NCI-H1694 (cell line): Measurements from ENCODE around the gene GFM2.
"Not testable (repeated sequence)": the region's sequence is repeated elsewhere in the genome, so short reads cannot be mapped to it uniquely, and the experiment has no call there.

ENCODE experiments used
- DNase-seq: peaks from one replicate; lab custom pipeline; 2025; lab: John Stamatoyannopoulos, UW

GFM2 gene, protein sequence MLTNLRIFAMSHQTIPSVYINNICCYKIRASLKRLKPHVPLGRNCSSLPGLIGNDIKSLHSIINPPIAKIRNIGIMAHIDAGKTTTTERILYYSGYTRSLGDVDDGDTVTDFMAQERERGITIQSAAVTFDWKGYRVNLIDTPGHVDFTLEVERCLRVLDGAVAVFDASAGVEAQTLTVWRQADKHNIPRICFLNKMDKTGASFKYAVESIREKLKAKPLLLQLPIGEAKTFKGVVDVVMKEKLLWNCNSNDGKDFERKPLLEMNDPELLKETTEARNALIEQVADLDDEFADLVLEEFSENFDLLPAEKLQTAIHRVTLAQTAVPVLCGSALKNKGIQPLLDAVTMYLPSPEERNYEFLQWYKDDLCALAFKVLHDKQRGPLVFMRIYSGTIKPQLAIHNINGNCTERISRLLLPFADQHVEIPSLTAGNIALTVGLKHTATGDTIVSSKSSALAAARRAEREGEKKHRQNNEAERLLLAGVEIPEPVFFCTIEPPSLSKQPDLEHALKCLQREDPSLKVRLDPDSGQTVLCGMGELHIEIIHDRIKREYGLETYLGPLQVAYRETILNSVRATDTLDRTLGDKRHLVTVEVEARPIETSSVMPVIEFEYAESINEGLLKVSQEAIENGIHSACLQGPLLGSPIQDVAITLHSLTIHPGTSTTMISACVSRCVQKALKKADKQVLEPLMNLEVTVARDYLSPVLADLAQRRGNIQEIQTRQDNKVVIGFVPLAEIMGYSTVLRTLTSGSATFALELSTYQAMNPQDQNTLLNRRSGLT

DNA sequence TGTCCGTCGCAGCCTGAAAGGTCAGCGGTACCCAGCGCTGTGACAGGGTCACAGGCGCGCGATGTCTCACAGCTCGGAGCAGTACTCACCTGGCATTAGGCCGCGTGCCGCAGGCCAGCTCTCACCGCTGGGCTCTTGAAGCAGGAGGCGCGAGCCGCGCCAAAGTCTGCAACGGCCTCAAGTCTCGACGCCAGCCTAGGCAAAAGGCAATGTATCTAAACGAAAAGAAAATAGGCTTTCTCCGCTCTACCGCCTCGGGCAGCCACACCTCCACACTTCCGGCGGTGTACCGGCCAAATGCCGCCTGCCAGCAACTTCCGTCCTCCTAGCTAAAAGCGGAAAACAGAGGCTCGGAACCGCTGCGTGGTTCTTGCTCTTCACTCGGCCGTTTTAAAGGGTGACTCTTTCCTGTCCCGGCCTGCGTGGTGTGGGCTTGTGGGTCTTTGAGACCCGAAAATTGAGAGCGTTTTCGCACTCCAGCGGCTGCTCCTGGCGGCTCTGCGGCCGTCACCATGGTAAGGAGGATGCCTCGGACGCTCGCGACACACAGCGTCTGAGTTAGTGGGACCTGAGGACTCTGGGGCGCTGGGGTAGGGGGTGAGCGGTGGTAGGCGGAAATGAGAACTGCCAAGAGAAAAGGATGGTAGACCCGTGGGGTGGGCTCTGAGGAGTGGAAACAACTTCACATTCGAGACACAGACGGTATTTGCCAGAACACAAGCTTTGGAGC lies at the start of gene GFM2, which contains the start of gene NSA2:
Gene GFM2, minus strand, starts transcription at position 269 of the 730 bp plus-strand sequence. CDS start 3,375 bp downstream, outside the sequence.
Gene NSA2, plus strand, starts transcription at position 401 of the 730 bp plus-strand sequence. Its CDS starts 112 bp downstream, at position 513.
- DNase-seq, result peak; percentile 86

GRCh38 chr5:74810915-74811314 lies 44.0 kb upstream of the GFM2 start:
- no peak for DNase-seq

GRCh38 chr5:74801941-74802340 lies 35.0 kb upstream of the GFM2 start:
- no peak for DNase-seq

- no peak for DNase-seq
Measured at GRCh38 chr5:74801197-74801596, 34.3 kb upstream of the GFM2 start.

DNA sequence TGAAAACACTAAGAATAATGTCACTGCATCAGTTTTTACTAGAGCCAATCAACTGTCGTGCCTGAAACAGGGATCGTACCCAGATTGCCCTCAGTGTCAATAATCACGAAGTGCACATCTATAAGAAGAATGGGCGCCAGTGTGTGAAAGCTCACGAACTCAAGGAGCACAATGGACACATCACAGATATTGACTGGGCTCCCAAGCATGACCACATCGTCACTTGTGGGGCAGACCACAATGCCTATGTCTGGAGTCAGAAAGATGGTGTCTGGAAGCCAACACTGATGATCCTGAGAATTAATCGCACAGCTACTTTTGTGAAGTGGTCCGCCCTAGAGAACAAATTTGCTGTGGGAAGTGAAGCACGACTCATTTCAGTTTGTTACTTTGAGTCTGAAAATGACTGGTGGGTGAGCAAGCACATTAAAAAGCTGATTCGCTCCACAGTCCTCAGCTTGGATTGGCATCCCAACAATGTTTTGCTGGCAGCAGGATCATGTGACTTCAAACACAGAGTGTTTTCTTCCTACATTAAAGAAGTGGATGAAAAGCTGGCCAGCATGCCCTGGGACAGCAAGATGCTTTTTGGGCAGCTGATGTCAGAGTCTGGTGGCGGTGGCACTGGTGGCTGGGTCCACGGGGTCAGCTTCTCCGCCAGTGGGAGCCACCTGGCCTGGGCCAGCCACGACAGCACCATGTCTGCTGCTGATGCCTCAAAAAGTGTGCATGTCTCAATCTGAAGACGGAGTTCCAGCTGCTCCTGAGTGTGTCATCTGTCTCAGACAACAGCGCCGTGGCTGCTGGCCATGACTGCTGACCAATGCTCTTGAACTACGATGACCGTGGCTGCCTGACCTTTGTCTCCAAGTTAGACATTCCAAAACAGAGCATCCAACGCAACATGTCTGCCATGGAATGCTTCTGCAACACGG lies 32.3 kb upstream of the GFM2 start:
- no peak for DNase-seq

DNA sequence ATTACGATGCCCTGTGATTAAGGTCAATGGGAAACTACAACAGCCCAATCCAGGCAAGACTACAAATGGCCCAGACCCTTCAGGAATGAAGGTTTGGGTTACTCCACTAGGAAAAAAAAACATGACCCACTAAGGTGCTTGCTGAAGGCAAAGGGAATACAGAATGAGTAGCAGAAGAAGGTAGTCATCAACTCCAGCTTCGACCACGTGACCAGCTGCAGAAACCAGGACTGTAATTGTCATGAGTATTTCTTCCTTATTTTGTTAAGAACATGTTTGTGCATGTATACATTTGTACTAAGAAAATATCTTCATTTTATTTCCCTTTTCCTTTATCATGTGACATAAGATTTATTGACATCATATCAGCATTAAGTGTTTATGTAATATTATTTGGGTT lies 24.8 kb upstream of the GFM2 start:
- DNase-seq, result not testable (repeated sequence)

DNA sequence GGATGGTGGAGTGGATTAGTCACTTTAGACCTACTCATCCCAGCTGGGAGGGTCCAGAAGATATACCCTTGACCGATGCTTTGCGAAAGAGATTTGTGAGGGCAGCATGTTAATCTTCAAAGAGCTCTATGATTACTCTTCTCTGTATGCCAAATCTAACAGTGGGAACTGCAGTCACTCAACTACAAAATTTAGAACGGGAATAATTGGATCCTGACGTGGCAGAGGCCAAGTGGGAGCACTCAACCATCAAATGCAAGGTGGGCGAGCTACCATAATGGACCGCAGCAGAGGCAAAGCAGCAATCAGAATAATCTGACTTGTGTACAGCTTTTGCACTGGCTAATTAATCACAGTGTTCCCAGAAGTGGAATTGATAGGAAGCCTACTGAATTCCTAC lies 20.5 kb upstream of the GFM2 start:
- DNase-seq, result no peak

DNA sequence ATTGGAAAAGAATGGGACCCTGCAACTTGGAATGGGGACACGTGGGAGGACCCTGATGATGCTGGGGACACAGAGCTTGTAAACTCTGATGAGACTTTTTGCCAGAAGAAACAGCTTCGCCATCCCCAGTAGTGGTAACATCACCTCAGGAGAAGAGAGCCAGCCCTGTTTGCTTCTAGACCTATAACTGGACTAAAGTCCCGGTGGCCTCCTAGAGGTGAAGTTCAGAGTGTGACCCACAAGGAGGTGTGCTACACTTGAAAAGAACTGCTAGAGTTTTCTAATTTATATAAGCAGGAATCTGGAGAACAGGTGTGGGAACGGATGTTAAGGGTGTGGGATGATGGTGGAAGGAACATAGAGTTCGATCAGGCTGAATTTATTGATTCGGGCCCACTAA lies 19.9 kb upstream of the GFM2 start:
- no peak for DNase-seq

DNA sequence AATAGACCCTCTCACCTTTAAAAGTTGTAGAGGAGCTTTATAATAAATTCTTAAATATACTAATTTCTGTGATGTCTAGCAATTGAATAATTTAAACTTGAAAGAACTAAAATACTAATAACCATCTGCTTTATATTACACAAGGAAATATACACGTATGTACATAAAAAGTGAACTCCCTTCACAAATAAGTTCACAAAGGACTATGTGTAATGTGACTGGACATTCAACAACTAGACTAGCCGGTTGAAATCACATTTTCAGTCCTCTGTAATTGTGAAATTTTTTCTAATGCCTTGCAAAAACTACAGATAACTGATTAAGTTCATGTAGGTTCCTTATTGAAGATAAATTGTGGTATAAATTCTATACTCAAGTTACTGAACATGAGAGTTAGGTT lies 11.7 kb upstream of the GFM2 start:
- no peak for DNase-seq

- DNase-seq, result no peak
Measured at GRCh38 chr5:74772359-74772758, 5.4 kb upstream of the GFM2 start.

- DNase-seq, result no peak
Measured at GRCh38 chr5:74767579-74767913, 629 bp upstream of the GFM2 start.

DNA sequence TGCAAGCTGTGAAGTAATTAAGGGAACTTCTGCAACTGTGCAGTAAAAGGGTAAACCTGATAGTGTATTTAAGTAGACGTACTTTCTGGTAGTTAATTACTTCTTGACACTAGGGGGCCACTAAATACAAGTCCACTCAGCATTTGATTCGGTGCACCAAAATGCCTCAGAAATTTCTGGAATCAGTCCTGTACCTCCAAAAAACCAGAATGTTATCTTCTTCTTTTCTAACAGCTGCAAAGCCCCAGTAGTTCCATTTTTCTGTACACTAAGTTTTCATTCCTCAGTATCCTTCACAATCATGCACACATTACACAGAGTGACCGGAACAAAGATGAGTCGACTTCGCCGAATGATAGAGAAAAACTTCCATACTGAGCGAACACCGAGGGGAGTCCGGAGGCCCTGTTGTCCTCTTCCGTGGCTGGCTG lies 484 bp downstream of the GFM2 start:
- no peak for DNase-seq

DNA sequence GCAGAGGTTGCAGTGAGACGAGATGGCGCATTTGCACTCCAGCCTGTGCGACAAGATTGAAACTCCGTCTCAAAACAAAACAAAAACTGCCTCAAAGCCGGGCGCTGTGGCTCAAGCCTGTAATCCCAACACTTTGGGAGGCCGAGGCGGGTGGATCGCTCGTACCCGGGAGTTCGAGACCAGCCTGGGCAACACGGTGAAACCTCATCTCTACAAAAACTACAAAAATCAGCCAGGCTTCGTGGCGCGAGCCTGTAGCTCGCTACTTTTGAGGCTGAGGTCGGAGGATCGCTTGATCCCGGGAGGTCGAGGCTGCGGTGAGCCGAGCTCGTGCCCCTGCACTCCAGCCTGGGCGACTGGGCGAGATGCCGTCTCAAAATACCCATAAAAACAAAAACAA lies 988 bp downstream of the GFM2 start:
- no peak for DNase-seq

GRCh38 chr5:74765201-74765600 lies 1.7 kb downstream of the GFM2 start:
- no peak for DNase-seq

DNA sequence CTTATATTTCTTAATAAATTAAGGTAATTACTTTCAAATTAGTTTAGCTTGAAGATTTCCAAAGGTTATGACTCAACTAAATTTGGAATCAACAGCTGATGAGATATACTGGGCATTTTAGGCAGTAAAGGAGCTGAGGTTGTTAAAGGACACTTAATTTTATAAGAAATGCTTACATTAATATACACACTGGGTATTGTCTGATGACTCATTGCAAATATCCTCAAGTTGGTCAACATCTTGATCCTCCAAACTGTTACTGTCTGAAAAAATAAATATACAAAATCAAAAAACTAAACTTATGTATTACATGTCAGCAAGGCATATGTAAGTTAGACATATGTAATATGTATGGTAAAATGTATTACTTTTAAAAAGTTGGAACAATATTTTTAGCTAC lies 3.4 kb downstream of the GFM2 start:
- no peak for DNase-seq

- DNase-seq, result no peak
Measured at GRCh38 chr5:74762599-74762998, 4.3 kb downstream of the GFM2 start.

DNA sequence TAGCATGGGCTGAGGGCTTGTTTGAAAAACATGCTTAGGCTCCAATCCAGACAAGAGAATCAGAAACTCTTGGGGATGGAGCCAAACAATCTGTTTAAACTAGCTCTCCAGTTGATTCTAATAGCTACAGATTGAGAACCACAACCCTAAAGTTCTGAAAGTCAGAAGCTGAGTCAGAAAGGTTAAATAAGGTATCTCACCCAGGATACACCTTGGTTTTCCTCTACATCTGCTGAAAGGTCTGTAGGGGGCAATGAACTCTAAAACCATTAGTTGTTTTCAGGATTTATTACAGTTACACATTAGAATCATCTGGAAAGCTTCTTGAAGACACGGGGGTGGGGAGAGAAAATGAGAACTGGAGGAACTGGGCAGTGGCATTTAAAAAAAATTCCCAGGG lies 5.7 kb downstream of the GFM2 start:
- no peak for DNase-seq

- not testable (repeated sequence) for DNase-seq
Measured at GRCh38 chr5:74748742-74749141, 18.2 kb downstream of the GFM2 start.

- no peak for DNase-seq
Measured at GRCh38 chr5:74738406-74738805, 28.5 kb downstream of the GFM2 start.

GRCh38 chr5:74736759-74737158 lies 30.2 kb downstream of the GFM2 start:
- no peak for DNase-seq

- no peak for DNase-seq
Measured at GRCh38 chr5:74725331-74725730, 41.6 kb downstream of the GFM2 start.
